SU-DHL-6 (cell line): ENCODE measurements around the gene RBM33.

ENCODE experiments used
- H2AFZ ChIP-seq: fragments of 200-600 bp; sonication (generic); 2 replicates; pipeline ENCODE4 v1.6.1; 2014; ENCODE audit warnings: low read depth, mild to moderate bottlenecking, moderate library complexity, mixed read lengths, antibody characterized with exemption, low read length; ENCODE audit not compliant: severe bottlenecking
- H3F3A ChIP-seq: fragments of 200-600 bp; shearing (Covaris generic); 2 replicates; pipeline ENCODE4 v1.6.0; 2016; ENCODE audit warnings: antibody characterized with exemption, mild to moderate bottlenecking; ENCODE audit not compliant: insufficient read depth
- H3K27ac ChIP-seq: fragments of 200-600 bp; sonication (generic); 2 replicates; pipeline ENCODE4 v1.5.1; 2016; ENCODE audit warnings: low read depth, mild to moderate bottlenecking, low read length, moderate library complexity, mixed read lengths
- H3K27me3 ChIP-seq: fragments of 200-600 bp; sonication (generic), shearing (Covaris generic); 2 replicates; pipeline ENCODE4 v1.6.0; 2014; ENCODE audit warnings: mild to moderate bottlenecking, low read length
- H3K36me3 ChIP-seq: fragments of 200-600 bp; sonication (generic); 2 replicates; pipeline ENCODE4 v1.6.1; 2014; ENCODE audit warnings: mild to moderate bottlenecking, low read length, mixed read lengths
- H3K4me2 ChIP-seq: fragments of 300-600, 200-600 bp; shearing (Covaris generic), sonication (generic); 2 replicates; pipeline ENCODE4 v1.6.0; 2014; ENCODE audit warnings: low read length, low read depth, mild to moderate bottlenecking; ENCODE audit not compliant: poor library complexity, severe bottlenecking
- H3K4me3 ChIP-seq: fragments of 200-600 bp; sonication (generic); 2 replicates; pipeline ENCODE4 v1.5.1; 2014; ENCODE audit warnings: antibody characterized with exemption, low read length, mild to moderate bottlenecking, mixed read lengths; ENCODE audit not compliant: insufficient read depth, poor library complexity, severe bottlenecking
- H3K79me2 ChIP-seq: fragments of 200-600 bp; sonication (generic); 2 replicates; pipeline ENCODE4 v1.6.1; 2014; ENCODE audit warnings: mild to moderate bottlenecking, low read length, moderate library complexity; ENCODE audit not compliant: insufficient read depth
- H3K9ac ChIP-seq: fragments of 200-600 bp; sonication (generic); 2 replicates; pipeline ENCODE4 v1.7.0; 2014; ENCODE audit warnings: mild to moderate bottlenecking, low read length
- H3K9me2 ChIP-seq: fragments of 200-600 bp; sonication (generic); replicated peaks from 2 replicates; pipeline ENCODE4 v1.6.1; 2014; ENCODE audit warnings: low read length; ENCODE audit not compliant: insufficient read depth
- H3K9me3 ChIP-seq: fragments of 200-600 bp; sonication (generic); 2 replicates; pipeline ENCODE4 v1.6.1; 2014; ENCODE audit warnings: low read length, mixed read lengths; ENCODE audit not compliant: insufficient read depth
- H4K20me1 ChIP-seq: fragments of 200-600 bp; sonication (generic); 2 replicates; pipeline ENCODE4 v1.6.1; 2014; ENCODE audit warnings: low read depth, mild to moderate bottlenecking, antibody characterized with exemption, low read length, moderate library complexity, mixed read lengths
- EZH2phosphoT487 ChIP-seq: fragments of 200-600 bp; sonication (generic), shearing (Covaris generic); conservative IDR thresholded peaks from 2 replicates; pipeline ENCODE4 v1.6.1; 2018; ENCODE audit warnings: mild to moderate bottlenecking, antibody characterized with exemption, low read length, moderate library complexity, mixed read lengths
- TF ChIP-seq, protein P1 (sequence below): fragments of 200-600 bp; sonication (generic); IDR thresholded peaks from one replicate; pipeline ENCODE4 v1.5.1; 2017; ENCODE audit warnings: antibody characterized with exemption, mild to moderate bottlenecking, low read length, moderate library complexity; ENCODE audit not compliant: insufficient read depth, poor library complexity, severe bottlenecking

Gene RBM33

DNA sequence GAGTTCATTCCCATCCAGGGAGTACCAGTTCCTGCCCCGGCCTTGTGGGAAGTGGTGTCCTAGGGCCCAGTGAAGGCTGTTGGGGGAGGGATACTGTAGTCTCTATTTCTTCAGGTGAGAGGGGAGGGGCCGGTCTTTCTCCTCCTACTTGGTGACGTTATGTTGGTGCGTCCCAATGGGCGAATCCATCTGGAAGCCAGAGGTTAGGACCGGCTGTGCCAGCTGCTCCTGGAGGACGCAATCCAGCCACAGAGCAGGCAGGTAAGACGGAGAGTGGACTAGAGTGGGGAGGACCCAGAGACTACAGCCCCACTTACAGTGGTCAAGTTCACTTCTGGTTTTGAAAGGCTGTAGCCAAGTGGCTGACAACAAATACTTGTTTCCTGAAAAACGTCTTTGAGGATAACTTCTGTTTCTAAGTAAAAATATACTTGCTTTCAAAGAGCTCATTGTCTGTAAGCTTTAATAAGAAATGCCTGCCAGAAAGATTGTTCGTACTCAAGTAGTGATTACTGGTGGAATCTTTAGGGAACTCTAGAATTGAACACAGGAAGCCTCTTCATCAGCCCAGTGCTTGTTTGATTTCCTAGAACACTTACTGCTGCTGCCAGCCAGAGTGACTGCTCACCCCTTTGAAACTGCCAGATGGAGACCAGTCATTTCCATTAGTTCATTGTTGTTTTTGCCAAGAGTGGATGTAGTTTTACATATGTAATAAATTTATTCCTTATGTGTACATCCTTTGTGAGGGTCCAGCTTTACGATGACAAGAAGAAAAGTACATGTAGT lies 25.4 kb downstream of the RBM33 start:
- H3K27ac ChIP-seq, result no peak overlapping the region
- H3K9me2 ChIP-seq, result no peaks in the 10 kb centered on the region
- H3K4me3 ChIP-seq, result no peak overlapping the region
- no peak overlapping the region for H2AFZ ChIP-seq
- H3K9ac ChIP-seq, result no peak overlapping the region
- no peak overlapping the region for H3K4me2 ChIP-seq
- peaks cover 96% of the 10 kb centered on the region for H3K79me2 ChIP-seq
- no peaks in the 10 kb centered on the region for H3K27me3 ChIP-seq
- H3K36me3 ChIP-seq, result peaks cover 10% of the 10 kb centered on the region
- no peaks in the 10 kb centered on the region for H3K9me3 ChIP-seq
- peaks cover 46% of the 10 kb centered on the region for H4K20me1 ChIP-seq
- TF ChIP-seq EZH2phosphoT487, result no peak
- TF ChIP-seq, protein P1, sequence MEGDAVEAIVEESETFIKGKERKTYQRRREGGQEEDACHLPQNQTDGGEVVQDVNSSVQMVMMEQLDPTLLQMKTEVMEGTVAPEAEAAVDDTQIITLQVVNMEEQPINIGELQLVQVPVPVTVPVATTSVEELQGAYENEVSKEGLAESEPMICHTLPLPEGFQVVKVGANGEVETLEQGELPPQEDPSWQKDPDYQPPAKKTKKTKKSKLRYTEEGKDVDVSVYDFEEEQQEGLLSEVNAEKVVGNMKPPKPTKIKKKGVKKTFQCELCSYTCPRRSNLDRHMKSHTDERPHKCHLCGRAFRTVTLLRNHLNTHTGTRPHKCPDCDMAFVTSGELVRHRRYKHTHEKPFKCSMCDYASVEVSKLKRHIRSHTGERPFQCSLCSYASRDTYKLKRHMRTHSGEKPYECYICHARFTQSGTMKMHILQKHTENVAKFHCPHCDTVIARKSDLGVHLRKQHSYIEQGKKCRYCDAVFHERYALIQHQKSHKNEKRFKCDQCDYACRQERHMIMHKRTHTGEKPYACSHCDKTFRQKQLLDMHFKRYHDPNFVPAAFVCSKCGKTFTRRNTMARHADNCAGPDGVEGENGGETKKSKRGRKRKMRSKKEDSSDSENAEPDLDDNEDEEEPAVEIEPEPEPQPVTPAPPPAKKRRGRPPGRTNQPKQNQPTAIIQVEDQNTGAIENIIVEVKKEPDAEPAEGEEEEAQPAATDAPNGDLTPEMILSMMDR, result no peak
- H3F3A ChIP-seq, result peaks cover 9% of the 10 kb centered on the region; the same call in 1 of the 2 replicates

GRCh38 chr7:155670521-155670920 lies 26.1 kb downstream of the RBM33 start:
- no peak for TF ChIP-seq EZH2phosphoT487
- TF ChIP-seq, protein P1, result no peak
- H3K4me2 ChIP-seq, result no peak overlapping the region
- H2AFZ ChIP-seq, result no peak overlapping the region
- H4K20me1 ChIP-seq, result peaks cover 43% of the 10 kb centered on the region
- no peak overlapping the region for H3K27ac ChIP-seq
- H3K9me2 ChIP-seq, result no peaks in the 10 kb centered on the region
- no peaks in the 10 kb centered on the region for H3K27me3 ChIP-seq
- peaks cover 9% of the 10 kb centered on the region for H3K36me3 ChIP-seq
- H3K9ac ChIP-seq, result no peak overlapping the region
- H3K9me3 ChIP-seq, result no peaks in the 10 kb centered on the region
- no peak overlapping the region for H3K4me3 ChIP-seq
- H3K79me2 ChIP-seq, result peaks cover 96% of the 10 kb centered on the region
- H3F3A ChIP-seq, result peaks cover 9% of the 10 kb centered on the region; the same call in 1 of the 2 replicates

DNA sequence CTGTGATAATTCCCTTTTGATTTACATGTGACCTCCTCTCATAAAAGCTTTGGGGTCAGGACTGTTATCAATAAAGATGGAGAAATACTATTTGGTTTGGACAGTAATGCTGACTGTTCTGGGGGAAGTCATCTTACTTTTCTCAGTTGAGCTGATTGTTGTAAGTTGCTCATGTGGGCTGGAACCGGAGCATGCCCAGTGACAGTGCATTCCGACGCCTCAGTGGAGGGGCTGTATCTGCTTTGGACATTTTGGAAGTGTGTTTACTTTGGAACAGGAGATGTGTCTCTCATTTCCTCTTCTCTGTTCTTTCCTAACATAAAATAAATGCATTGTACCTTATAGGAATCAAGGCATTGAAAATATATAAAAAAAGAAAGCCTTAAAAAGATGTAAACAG lies 30.1 kb downstream of the RBM33 start:
- no peaks in the 10 kb centered on the region for H3F3A ChIP-seq
- no peak overlapping the region for H3K4me2 ChIP-seq
- no peak overlapping the region for H2AFZ ChIP-seq
- H3K36me3 ChIP-seq, result peaks cover 19% of the 10 kb centered on the region
- no peak overlapping the region for H3K27ac ChIP-seq
- peaks cover 24% of the 10 kb centered on the region for H4K20me1 ChIP-seq
- H3K4me3 ChIP-seq, result no peak overlapping the region
- peaks cover 89% of the 10 kb centered on the region for H3K79me2 ChIP-seq
- no peaks in the 10 kb centered on the region for H3K27me3 ChIP-seq
- no peaks in the 10 kb centered on the region for H3K9me3 ChIP-seq
- no peak overlapping the region for H3K9ac ChIP-seq
- no peaks in the 10 kb centered on the region for H3K9me2 ChIP-seq
- TF ChIP-seq EZH2phosphoT487, result no peak
- TF ChIP-seq, protein P1, result no peak
